HCT116 (cell line): ENCODE results near the gene RNF146. TPM values are rescaled to one million over a fixed set of nuclear protein-coding genes. Genes with fewer than 3 reads are reported as not detected.

ENCODE experiments used
- ATAC-seq: fragments of 200-7000 bp; cut with Tn5 transposase; 2 replicates; pipeline ENCODE4 v1.9.1; 2020; ENCODE audit warnings: mild to moderate bottlenecking, moderate library complexity
- BruUV-seq: library from RNA; stranded (reverse); fragments of 400-500 nt; replicated peaks from 2 replicates; lab custom pipeline; 2021; lab: Mats Ljungman, UMichigan
- CTCF ChIA-PET: fragments of 300-600 bp; sonication (Branson Sonifier 250); formaldehyde crosslinking; loops from one replicate; lab custom pipeline; 2021; ENCODE audit warnings: antibody characterized with exemption; lab: Charles Lee
- POLR2A ChIA-PET: fragments of 300-600, 350-600 bp; sonication (Branson Sonifier 250); formaldehyde crosslinking; loops from one replicate; lab custom pipeline; 2021; ENCODE audit warnings: antibody characterized with exemption; lab: Charles Lee
- RAD21 ChIA-PET, 2 experiments: fragments of 300-600 bp; sonication (Branson Sonifier 250); formaldehyde crosslinking; loops; one replicate each; lab custom pipeline; 2023; ENCODE audit warnings: low total read pairs in 2 of 2; ENCODE audit not compliant: uncharacterized antibody in 2 of 2, unreplicated experiment in 2 of 2, low non-redundant PET in 1 of 2; lab: Charles Lee
- DNase-seq: peaks from one replicate; pipeline ENCODE4 v3.0.0-alpha.2; 2010; ENCODE audit warnings: low read depth, low spot score
- H2AFZ ChIP-seq: fragments of 200-600 bp; shearing (Covaris generic), sonication (generic); 2 replicates; pipeline ENCODE4 v1.6.1; 2017; ENCODE audit warnings: low read depth, mixed run types, mixed read lengths, antibody characterized with exemption, low read length; ENCODE audit not compliant: poor library complexity, severe bottlenecking
- H3K27ac ChIP-seq: 2 replicates; pipeline ENCODE4 v1.5.1; 2012; ENCODE audit warnings: low read depth, low read length
- H3K27me3 ChIP-seq: fragments of 200-600 bp; sonication (generic); 2 replicates; pipeline ENCODE4 v1.6.1; 2016; ENCODE audit warnings: mixed run types, low read length, mixed read lengths; ENCODE audit not compliant: insufficient read depth
- H3K36me3 ChIP-seq, 2 experiments: fragments of 200-500 bp in 1 of 2; fragments of 200-600 bp in 1 of 2; sonication (Bioruptor generic) in 1 of 2; sonication (generic) in 1 of 2; 2 replicates each; pipeline versions ENCODE4 v1.5.1 to v1.6.1; 2014 to 2016; ENCODE audit warnings: low read length in 2 of 2, inconsistent platforms in 1 of 2, mixed read lengths in 1 of 2, mixed run types in 1 of 2; ENCODE audit not compliant: insufficient read depth in 2 of 2, control insufficient read depth in 1 of 2
- H3K4me1 ChIP-seq, 2 experiments: fragments of 200-600 bp in 1 of 2; sonication (generic) in 1 of 2; 2 replicates each; pipeline versions ENCODE4 v1.5.1 to v1.6.1; 2012 to 2017; ENCODE audit warnings: low read length in 2 of 2, inconsistent platforms in 1 of 2, mild to moderate bottlenecking in 1 of 2, mixed read lengths in 1 of 2, mixed run types in 1 of 2, moderate library complexity in 1 of 2; ENCODE audit not compliant: insufficient read depth in 2 of 2, control insufficient read depth in 1 of 2
- H3K4me2 ChIP-seq: fragments of 200-600 bp; sonication (generic); 2 replicates; pipeline ENCODE4 v1.6.1; 2017; ENCODE audit warnings: mixed run types, low read length, mixed read lengths
- H3K4me3 ChIP-seq, 2 experiments: fragments of 200-600 bp in 1 of 2; sonication (generic) in 1 of 2; replicated peaks in 1 of 2; 2 replicates each; pipeline ENCODE4 v1.5.1; 2011 to 2016; ENCODE audit warnings: low read length in 2 of 2, control low read depth in 1 of 2, low read depth in 1 of 2, mild to moderate bottlenecking in 1 of 2, mixed read lengths in 1 of 2, mixed run types in 1 of 2
- H3K79me2 ChIP-seq: fragments of 200-600 bp; sonication (generic); 2 replicates; pipeline ENCODE4 v1.6.1; 2017; ENCODE audit warnings: mild to moderate bottlenecking, mixed run types, low read length, moderate library complexity, mixed read lengths; ENCODE audit not compliant: insufficient read depth
- H3K9ac ChIP-seq: fragments of 200-600 bp; sonication (generic); 2 replicates; pipeline ENCODE4 v1.6.1; 2016; ENCODE audit warnings: low read length, mixed read lengths
- H3K9me2 ChIP-seq: fragments of 200-600 bp; sonication (generic), shearing (Covaris generic); 2 replicates; pipeline ENCODE4 v1.6.1; 2017; ENCODE audit warnings: mixed run types, mild to moderate bottlenecking, moderate library complexity; ENCODE audit not compliant: insufficient read depth
- H3K9me3 ChIP-seq, 2 experiments: fragments of 200-500 bp in 1 of 2; fragments of 200-600 bp in 1 of 2; sonication (Bioruptor generic) in 1 of 2; sonication (generic) in 1 of 2; 2 replicates each; pipeline ENCODE4 v1.6.1; 2014 to 2017; ENCODE audit warnings: low read length in 2 of 2, mixed read lengths in 2 of 2, inconsistent platforms in 1 of 2, low read depth in 1 of 2, mild to moderate bottlenecking in 1 of 2, mixed run types in 1 of 2, moderate library complexity in 1 of 2; ENCODE audit not compliant: control insufficient read depth in 1 of 2, insufficient read depth in 1 of 2
- H4K20me1 ChIP-seq: fragments of 200-600 bp; sonication (generic), shearing (Covaris generic); 2 replicates; pipeline ENCODE4 v1.6.1; 2017; ENCODE audit warnings: mixed run types, mild to moderate bottlenecking, moderate library complexity; ENCODE audit not compliant: insufficient read depth
- CBX3 ChIP-seq: IDR thresholded peaks from 2 replicates; pipeline ENCODE4 v1.6.1; 2012; ENCODE audit warnings: low read depth
- CEBPB ChIP-seq: IDR thresholded peaks from 2 replicates; pipeline ENCODE4 v1.6.1; 2012; ENCODE audit warnings: low read depth
- EGR1 ChIP-seq: IDR thresholded peaks from 2 replicates; pipeline ENCODE4 v1.6.1; 2012; ENCODE audit warnings: low read depth
- ELF1 ChIP-seq: IDR thresholded peaks from 2 replicates; pipeline ENCODE4 v1.6.1; 2012; ENCODE audit warnings: low read depth, borderline replicate concordance
- EZH2 ChIP-seq: fragments of 200-600 bp; sonication (generic); IDR thresholded peaks from 2 replicates; pipeline ENCODE4 v1.6.1; 2017; ENCODE audit warnings: antibody characterized with exemption, mixed run types
- EZH2phosphoT487 ChIP-seq: fragments of 200-600 bp; IDR thresholded peaks from 2 replicates; pipeline ENCODE4 v1.6.1; 2018; ENCODE audit warnings: antibody characterized with exemption, borderline replicate concordance
- FOSL1 ChIP-seq: IDR thresholded peaks from 2 replicates; pipeline ENCODE4 v1.6.1; 2012; ENCODE audit warnings: low read depth
- JUND ChIP-seq: IDR thresholded peaks from 2 replicates; pipeline ENCODE4 v1.6.1; 2012
- MAX ChIP-seq: IDR thresholded peaks from 2 replicates; pipeline ENCODE4 v1.6.1; 2012
- POLR2A ChIP-seq: IDR thresholded peaks from 2 replicates; pipeline ENCODE4 v1.7.0; 2011; ENCODE audit warnings: borderline replicate concordance; ENCODE audit not compliant: insufficient read depth, insufficient read length; ENCODE audit errors: extremely low read depth
- POLR2AphosphoS5 ChIP-seq: IDR thresholded peaks from 2 replicates; pipeline ENCODE4 v1.6.1; 2011; ENCODE audit warnings: mild to moderate bottlenecking, low read depth, low read length, moderate library complexity
- SP1 ChIP-seq: IDR thresholded peaks from 2 replicates; pipeline ENCODE4 v1.6.1; 2012; ENCODE audit warnings: low read depth
- TCF7L2 ChIP-seq: IDR thresholded peaks from 2 replicates; pipeline ENCODE4 v1.7.0; 2011; ENCODE audit warnings: borderline replicate concordance, inconsistent platforms; ENCODE audit not compliant: insufficient read depth, insufficient read length; ENCODE audit errors: extremely low read depth
- YY1 ChIP-seq: IDR thresholded peaks from 2 replicates; pipeline ENCODE4 v1.6.1; 2011; ENCODE audit warnings: low read length, low read depth, moderate library complexity, mild to moderate bottlenecking; ENCODE audit not compliant: insufficient replicate concordance; ENCODE audit errors: extremely low read depth
- ZNF274 ChIP-seq: fragments of 200-500 bp; sonication (Bioruptor generic); IDR thresholded peaks from 2 replicates; pipeline ENCODE4 v1.6.1; 2014; ENCODE audit warnings: mild to moderate bottlenecking, low read depth, low read length, inconsistent platforms
- intact Hi-C: fragments of 100-400 bp; cut with micrococcal nuclease; formaldehyde crosslinking; loops from 2 replicates; pipeline ENCODE4 v1.10.0; 2022
- total RNA-seq: library from RNA; stranded (reverse); gene quantifications from one replicate; pipeline ENCODE4 v1.2.1, GENCODE V29; 2021; ENCODE audit not compliant: unreplicated experiment
- TF ChIP-seq, protein P1 (sequence below), 3 experiments: fragments of 200-600 bp in 1 of 3; sonication (generic) in 1 of 3; IDR thresholded peaks in 2 of 3; conservative IDR thresholded peaks in 1 of 3; 2 replicates each; pipeline ENCODE4 v1.5.1; 2012 to 2017; ENCODE audit warnings: low read depth in 2 of 3, low read length in 2 of 3, antibody characterized with exemption in 1 of 3, borderline replicate concordance in 1 of 3, control low read depth in 1 of 3, mild to moderate bottlenecking in 1 of 3, mixed read lengths in 1 of 3, mixed run types in 1 of 3, moderate library complexity in 1 of 3; ENCODE audit not compliant: insufficient read depth in 1 of 3
- TF ChIP-seq, protein P2 (sequence below): IDR thresholded peaks from 2 replicates; pipeline ENCODE4 v1.6.1; 2011; ENCODE audit warnings: mild to moderate bottlenecking, low read length, moderate library complexity; ENCODE audit not compliant: insufficient replicate concordance; ENCODE audit errors: extremely low read depth
- TF ChIP-seq, protein P3 (sequence below): IDR thresholded peaks from 2 replicates; pipeline ENCODE4 v1.6.1; 2012

Gene RNF146
- total RNA-seq, 1 experiment from 2014 or later: 17.6 TPM

DNA sequence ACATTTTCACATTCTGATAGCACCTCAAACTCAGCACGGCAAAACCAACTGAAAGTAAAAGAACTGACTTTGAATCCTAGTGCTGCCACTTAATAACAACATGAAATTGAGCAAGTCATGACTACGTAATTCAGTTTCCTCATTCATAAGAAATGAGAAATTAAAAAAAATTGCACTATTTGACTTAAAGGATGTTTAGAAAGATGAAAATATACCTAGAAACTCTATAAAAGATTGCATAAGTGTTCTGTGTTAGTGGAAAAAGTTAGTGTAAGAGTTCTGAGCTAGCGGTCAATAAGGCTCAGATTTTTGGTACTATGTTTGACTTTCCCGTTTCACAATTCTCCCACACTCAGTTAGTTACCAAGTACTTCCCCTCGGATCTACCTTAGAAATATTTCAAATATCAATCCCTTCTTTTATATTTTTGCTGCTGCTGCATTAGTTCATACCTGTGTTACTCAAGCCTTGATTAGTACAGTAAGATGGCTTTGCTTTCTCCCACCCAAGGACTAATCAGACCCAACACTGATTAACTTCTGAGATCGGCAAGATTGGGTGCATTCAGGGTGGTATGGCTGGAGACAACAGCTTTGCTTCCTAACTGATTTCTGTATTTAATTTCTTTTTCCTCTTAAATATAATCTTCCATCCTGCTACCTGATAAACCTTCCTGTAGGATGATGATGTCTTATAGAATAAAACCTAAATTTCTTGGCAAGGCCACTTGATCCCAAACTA lies 50.9 kb downstream of the RNF146 start:
- ATAC-seq (no peak), DNase-seq (no peak)
- Histone ChIP-seq H3K4me2 (no peak overlapping the region), H3K9me2 (no peaks in the 10 kb centered on the region), H4K20me1 (no peaks in the 10 kb centered on the region; the same call in 1 of the 2 replicates), H3K36me3 (peaks cover 14 to 22% of the 10 kb centered on the region in 2 experiments; a peak in 3 of 4 replicates), H3K9me3 (no peaks in the 10 kb centered on the region), H3K9ac (no peak overlapping the region), H3K27me3 (no peaks in the 10 kb centered on the region), H3K4me1 (no peaks in the 10 kb centered on the region), H3K27ac (no peak overlapping the region), H2AFZ (no peak overlapping the region), H3K79me2 (peaks cover 20% of the 10 kb centered on the region), H3K4me3 (no peak overlapping the region)
- intact Hi-C loops: no loop called here
- CTCF ChIA-PET: no interaction called here
- TF ChIP-seq CBX3 (no peak), EZH2 (no peak), CEBPB (no peak), ZNF274 (no peak), POLR2AphosphoS5 (no peak), FOSL1 (no peak), POLR2A (no peak), MAX (no peak), EZH2phosphoT487 (no peak), JUND (no peak), TCF7L2 (no peak), SP1 (no peak), YY1 (no peak), EGR1 (no peak), ELF1 (no peak)
- TF ChIP-seq, protein P1, sequence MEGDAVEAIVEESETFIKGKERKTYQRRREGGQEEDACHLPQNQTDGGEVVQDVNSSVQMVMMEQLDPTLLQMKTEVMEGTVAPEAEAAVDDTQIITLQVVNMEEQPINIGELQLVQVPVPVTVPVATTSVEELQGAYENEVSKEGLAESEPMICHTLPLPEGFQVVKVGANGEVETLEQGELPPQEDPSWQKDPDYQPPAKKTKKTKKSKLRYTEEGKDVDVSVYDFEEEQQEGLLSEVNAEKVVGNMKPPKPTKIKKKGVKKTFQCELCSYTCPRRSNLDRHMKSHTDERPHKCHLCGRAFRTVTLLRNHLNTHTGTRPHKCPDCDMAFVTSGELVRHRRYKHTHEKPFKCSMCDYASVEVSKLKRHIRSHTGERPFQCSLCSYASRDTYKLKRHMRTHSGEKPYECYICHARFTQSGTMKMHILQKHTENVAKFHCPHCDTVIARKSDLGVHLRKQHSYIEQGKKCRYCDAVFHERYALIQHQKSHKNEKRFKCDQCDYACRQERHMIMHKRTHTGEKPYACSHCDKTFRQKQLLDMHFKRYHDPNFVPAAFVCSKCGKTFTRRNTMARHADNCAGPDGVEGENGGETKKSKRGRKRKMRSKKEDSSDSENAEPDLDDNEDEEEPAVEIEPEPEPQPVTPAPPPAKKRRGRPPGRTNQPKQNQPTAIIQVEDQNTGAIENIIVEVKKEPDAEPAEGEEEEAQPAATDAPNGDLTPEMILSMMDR (IDR thresholded peaks at IDR 0.05 in 2 of 3, conservative IDR thresholded peaks at IDR 0.05 in 1 of 3; ENCODE audit: borderline replicate concordance in 1 of 3, insufficient read depth in 1 of 3, low read depth in 2 of 3, low read length in 2 of 3): no peak
- TF ChIP-seq, protein P2, sequence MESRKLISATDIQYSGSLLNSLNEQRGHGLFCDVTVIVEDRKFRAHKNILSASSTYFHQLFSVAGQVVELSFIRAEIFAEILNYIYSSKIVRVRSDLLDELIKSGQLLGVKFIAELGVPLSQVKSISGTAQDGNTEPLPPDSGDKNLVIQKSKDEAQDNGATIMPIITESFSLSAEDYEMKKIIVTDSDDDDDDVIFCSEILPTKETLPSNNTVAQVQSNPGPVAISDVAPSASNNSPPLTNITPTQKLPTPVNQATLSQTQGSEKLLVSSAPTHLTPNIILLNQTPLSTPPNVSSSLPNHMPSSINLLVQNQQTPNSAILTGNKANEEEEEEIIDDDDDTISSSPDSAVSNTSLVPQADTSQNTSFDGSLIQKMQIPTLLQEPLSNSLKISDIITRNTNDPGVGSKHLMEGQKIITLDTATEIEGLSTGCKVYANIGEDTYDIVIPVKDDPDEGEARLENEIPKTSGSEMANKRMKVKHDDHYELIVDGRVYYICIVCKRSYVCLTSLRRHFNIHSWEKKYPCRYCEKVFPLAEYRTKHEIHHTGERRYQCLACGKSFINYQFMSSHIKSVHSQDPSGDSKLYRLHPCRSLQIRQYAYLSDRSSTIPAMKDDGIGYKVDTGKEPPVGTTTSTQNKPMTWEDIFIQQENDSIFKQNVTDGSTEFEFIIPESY: no peak
- TF ChIP-seq, protein P3, sequence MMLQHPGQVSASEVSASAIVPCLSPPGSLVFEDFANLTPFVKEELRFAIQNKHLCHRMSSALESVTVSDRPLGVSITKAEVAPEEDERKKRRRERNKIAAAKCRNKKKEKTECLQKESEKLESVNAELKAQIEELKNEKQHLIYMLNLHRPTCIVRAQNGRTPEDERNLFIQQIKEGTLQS: no peak
- BruUV-seq: no TSS peak
- RAD21 ChIA-PET: no interaction called here
- POLR2A ChIA-PET: no interaction called here
